GM18867 (cell line): ENCODE measurements around the gene MEAK7.
"Not testable (repeated sequence)": the region's sequence is repeated elsewhere in the genome, so short reads cannot be mapped to it uniquely, and the experiment has no call there.

Source experiments
- ATAC-seq: cut with Tn5 transposase; IDR thresholded peaks from one replicate; pipeline ENCODE4 v1.9.1; 2021; ENCODE audit warnings: mild to moderate bottlenecking, moderate library complexity; ENCODE audit not compliant: unreplicated experiment

MEAK7 gene

DNA sequence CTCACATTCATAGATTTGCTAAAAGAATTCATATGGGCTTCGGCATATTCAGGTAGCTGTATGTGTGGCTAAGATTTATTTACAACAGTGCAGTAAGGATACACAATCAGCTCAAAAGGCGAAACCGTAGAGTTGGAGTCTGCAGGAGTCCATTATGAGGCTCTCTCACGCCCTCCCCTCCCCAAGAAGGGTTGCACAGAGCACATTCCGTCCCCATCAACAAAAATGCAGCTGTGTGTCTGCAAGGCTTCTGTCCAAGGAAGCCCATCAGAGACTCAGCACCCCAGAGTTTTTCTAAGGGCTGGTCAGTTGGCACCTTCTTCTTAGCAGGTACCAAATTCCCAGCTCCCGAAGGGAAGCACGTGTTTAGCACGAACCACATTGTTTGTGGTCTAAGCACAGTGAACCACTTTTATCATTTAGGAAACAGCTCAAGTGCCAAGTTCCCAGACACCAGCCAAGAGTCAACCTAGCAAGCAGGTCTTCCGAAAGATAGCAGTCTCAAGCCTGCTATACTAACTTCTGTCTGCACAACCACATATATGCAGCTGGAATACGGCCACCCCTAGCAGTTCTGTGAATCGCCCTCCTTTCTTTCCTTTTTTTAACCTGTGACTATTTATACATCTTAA, 28.5 kb upstream of the MEAK7 start:
- no peak for ATAC-seq

DNA sequence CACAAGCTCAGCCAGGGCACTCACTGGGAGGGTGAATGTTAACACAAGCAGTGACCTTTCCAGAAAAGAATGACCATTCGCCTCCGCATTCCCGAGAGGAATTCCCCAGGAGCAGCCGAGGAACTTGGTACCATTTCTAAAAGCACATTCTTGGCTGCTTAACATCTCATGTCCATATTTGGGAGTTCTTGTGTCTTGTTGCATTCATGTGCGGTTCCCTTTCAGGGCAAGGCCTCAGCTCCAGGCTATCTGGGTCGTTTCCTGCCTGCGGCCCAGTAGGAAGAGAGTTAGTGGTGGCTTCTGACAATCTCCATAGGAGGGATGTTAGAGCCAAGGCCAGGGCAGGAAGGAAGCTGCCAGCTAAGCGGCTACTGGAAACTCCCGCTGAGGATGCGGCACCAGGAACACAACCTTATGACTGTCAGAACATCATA, 27.8 kb upstream of the MEAK7 start:
- ATAC-seq: no peak

DNA sequence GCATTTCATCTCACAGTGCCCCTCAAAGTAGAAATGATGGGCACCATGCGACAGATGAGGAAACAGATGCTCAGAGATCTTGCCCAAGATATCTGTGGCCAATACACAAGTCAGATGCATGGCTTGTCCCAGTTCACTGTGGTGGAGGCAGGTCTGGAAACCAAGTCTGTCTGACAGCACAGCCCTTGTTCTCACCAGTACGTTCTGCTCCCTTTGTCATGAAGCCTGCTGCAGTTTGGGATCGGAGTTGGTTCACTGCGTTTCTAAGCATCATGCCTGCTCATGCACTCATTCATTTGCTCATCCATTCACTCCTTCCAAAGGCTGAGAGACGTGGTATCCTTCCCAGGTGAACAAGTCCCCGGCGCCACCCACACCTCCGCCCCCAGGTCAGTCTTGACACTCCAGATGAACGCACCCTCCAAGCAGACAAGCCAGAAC, 27.2 kb upstream of the MEAK7 start:
- ATAC-seq: no peak

DNA sequence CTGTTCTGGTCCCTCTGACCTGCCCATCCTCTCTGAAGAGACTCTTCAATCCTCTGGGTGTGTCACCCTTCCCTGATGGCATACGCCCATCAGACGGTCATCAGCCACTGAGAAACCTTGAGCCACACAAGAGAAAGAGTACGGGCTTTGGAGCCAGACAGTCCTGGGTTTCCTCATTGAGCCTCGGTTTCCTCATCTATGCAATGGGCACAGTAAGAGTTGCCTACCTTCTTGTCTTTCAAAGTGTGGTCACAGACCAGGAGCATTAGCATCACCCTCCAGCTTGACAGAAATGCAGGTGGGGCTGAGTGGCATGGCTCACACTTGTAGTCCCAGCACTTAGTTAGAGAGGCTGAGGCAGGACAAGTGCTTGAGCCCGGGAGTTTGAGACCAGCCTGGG, 26.1 kb upstream of the MEAK7 start:
- no peak for ATAC-seq

DNA sequence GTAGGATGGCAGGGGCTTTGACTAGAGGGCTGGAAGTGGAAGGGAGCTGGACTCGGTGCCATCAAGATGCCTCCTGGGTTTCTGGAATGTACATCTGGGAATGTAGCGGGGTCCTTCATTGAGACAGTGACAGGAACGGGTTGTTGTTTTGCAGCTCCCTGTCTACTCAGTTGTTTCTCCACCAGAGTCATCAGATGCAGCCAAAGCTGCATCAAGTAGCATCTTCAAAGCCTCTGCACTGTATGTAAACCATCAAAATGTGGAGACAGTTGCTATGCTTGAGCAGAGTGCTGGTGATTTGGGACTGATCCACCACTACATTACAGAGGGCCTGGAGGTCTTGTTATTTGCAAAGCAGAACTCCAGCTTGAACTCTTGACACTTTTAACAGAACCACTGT, 25.1 kb upstream of the MEAK7 start:
- no peak for ATAC-seq

DNA sequence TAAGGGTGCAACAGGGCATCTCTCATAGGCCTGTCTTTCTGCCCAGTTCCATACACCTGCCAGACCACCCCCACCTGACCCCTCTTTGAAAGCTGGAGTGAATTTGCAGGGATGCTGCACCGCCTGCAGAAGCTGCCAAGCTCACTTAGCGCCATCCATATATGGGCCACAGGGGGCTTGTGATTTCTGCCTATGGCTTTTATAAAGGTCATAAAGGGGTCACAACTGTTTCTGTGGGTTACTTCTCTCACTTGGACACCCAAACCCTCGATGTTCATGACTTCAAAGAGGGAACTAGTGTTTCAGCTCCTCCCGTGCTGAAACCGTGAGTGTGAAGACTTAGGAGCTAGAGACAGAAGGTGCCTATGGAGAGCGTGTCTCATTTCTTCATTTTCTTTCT, 23.9 kb upstream of the MEAK7 start:
- ATAC-seq: no peak

DNA sequence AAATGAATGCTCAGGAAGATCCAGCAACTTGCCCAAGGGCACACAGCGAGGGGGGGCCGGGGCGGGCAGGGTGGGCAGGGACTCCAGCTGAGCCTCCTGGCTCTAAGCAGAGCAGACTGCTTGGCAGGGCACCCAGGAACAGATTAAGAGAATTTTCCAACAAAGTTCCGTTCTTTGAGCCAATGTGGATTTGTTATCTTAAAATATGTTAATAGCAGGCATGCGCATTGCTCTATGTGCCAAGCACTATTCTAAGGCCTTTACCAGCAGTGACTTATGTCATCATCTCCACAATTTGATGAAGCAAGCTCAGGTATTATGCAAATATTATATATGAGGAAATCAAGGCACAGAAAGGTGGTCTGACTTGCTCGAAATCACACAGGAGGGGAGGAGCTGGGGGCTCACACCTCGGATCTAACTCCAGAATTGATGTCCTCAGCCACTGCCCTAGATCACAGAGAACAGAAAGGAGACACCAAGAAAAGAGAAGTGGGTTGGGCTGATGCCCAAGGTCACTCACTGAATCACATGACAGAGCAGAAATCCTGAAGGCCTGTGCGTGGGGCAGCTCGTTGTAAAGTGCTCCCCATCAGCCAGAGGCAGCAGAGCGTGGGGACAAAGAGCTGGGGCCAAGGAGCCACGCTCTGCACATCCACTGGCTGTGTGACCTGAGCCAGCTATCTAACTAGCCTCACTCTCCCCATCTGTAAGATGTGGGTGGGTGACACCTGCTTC, 23.2 kb upstream of the MEAK7 start:
- no peak for ATAC-seq

DNA sequence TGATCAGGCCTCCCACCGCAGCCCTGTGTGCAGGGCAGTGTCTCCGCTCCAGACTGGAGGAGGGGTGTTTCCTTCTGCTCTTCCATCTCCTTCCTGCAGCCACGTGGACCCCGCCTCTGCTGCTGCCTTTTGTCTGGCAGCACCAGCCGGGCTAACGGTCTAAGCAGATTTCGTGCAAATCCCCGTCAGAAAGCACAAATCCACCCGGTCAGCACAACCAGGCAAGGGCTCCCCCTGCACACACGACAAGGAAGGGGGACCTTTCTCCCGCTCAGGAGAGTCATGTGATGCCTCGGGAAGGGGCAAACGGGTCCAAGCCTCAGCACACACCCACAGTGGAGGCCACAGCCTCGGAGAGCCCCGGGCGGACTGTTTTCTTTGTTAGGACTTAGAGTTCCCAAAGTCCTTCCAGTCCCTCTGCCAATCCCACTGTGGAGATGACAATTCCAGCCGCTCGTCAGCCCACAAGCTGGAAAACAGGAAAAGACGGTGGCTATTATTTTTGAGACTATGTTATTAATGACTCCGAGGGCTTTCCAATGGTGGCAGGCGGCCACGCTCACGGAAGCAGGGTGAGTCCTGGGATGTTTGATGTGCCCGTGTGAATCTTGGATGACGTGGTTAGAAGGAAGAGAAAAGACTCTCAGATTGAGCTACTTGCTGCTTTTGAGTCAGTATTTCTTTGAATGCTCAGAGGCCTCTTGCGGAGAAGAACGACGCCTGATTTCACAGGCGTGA, 22.5 kb upstream of the MEAK7 start:
- ATAC-seq: no peak

DNA sequence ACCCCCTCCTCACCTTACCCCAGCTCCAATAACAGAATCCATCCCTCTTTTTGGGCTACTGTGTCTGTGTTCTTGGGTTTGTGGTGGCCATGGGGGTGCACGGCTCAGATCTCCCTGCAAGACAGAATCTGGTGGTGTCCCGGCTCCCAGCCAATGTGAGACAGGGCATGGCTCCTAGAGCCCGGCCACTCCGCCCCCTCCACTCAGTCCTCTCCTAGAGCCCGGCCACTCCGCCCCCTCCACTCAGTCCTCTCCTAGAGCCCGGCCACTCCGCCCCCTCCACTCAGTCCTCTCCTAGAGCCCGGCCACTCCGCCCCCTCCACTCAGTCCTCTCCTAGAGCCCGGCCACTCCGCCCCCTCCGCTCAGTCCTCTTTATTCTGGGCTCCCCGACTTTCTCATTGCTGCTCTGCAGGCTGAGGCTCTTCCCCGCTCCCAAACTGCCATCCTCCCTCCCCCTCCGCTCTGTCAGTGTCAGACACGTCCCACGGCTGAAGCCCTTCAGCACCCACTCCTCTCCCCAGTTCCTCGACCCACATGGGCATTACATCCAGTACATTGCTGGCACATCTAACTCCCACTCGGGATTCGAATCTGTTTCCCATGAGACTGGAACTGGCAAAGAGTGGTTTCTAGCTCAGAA, 20.6 kb upstream of the MEAK7 start:
- not testable (repeated sequence) for ATAC-seq

DNA sequence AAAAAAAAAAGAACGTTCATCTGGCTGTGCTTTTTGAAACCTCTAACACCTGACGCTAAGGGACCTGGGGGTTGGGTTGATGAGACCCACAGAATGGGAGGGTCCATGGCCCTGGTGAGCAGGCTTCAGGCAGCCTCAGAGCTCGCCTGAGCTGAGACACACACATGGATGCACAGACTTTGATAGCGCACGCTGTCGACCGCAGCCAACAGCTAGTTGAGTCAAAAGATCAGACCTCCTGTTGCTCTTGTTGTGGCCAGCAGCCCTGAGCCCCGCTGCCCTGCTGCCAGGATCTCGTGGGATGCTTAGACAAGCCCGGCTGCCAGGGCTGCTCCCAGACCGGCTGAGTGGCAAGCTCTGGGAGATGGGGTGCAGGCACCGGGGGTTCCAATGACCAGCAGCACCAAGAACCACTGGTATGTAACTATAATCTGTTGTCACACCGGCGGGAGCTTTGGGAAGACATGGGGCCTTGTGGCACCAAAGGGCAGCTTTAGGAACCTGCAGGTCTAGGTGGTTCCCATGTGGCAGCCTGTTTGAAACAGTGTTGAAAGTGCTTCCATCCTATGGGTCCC, 20.0 kb upstream of the MEAK7 start:
- ATAC-seq: no peak

DNA sequence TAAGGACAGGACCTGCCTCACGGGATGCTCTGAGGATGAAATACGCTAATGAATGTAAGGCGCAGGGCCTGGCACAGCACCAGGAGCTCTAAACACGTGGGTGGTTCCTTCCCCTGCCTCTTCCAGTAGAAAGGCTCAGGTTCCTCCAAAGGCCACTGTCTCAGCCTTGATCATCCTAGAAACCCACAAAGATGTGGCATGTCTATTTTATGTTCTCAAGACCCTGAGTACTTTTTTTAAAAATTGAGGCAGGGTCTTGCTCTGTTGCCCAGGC, 17.0 kb upstream of the MEAK7 start:
- ATAC-seq: no peak

DNA sequence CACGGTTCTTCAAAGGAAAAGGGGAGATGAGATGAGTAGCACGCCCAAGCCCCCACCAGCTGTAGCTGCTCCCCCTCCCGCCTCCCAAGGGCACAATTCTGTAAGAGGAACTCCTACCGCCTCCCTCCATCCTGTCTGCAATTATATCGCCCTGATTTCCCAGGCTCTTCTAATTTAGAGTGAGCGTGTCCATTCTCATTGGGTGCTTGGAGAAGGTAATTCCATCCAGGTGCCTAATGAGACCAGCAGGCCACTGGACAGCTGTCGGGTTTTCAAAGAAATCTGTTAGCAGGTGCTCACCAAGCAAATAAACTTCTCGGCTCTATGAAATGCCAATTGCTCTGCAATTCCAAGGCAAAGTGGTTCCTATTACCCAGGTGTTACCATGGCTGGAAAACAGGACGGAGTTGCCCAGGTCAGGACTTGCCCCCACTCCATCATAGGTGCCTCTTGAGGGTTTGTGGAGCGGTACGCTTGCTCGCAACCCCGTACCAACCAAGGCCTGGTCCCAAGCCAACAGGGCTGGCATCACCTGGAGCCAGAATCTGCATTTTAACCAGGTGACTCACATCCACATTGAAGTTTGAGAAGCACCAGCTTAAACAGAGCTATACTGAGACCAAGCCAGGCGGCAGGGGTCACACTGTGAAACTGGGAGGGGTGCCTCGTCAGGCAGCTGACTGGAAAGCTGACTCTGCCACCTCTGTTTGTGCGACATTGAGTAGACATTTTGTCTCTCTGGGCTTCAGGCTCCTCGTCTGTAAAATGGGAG, 16.5 kb upstream of the MEAK7 start:
- no peak for ATAC-seq

DNA sequence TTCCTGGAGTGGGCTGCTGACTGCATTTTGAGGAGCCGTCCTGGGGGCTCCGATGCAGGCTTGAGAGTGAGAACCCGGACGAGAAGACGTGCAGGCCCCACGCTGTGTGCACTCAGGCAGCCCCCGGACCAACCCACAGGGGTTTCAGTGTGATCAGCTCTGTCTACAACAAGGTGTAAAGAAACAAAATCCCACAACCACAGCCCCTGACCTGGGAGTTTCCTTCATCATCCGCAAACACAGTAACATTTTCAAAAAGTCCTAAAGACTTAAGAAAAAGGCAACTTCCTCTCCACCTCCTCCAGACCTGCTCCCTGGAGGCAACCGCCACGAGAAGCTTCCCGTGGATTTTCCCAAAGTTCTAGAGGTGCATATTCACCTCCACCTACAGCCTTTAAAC, 15.4 kb upstream of the MEAK7 start:
- ATAC-seq: no peak

DNA sequence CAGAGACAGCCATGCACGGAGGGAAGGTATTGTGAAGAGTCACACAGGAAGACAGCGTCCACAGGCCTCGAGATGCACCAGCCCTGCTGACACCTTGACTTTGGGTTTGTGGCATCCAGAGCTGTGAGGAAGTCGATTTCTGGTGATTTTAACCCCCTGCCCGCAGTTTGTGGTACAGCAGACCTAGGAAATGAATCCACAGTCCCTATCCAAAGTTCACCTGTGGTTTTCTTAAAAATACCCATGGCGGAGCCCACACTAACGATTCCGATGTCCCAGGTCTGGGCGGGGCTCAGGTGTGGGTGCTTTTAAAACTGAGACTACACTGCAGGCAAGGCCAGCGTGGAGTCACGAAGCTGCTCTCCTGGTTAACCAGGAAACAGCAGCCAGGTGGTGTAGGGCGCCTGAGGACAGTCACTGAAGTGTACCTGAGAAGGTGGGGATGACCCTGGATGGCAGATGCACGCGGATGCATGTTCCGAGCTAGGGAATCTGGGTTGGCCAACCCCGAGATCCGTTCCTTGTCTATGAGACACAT, 14.4 kb upstream of the MEAK7 start:
- no peak for ATAC-seq

DNA sequence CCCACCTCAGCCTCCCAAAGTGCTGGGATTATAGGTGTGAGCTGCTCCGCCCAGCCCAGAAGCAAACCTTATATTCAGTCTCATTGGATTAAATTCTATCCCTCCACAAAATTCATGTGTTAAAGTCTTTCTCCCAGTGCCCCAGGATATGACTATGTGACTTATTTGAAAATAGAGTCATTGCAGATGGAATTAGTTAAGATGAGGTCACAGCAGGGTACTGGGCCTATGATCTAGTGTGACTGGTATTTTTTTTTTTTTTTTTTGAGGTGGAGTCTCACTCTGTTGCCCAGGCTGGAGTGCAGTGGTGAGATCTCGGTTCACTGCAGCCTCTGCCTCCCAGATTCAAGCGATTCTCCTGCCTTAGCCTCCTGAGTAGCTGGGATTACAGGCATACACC, 13.8 kb upstream of the MEAK7 start:
- not testable (repeated sequence) for ATAC-seq

DNA sequence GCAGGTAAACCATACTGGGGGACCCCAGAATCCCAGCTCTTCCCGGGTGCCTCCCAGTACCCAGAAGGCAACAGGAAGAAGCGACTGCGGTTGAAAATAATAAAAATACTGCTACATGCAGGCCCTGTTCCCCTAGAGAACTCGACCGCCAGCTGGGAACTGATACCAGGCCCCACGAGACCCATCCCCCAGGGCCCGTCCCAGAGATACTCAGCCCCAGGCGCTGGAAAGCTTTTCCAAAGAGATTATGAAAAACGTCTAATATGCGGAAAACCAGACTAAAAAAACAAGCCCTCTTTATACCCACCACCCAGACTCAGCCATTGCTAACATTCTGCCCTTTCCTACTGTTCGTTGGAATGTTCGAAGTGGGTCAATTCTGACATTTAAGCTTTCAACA, 12.9 kb upstream of the MEAK7 start:
- no peak for ATAC-seq

DNA sequence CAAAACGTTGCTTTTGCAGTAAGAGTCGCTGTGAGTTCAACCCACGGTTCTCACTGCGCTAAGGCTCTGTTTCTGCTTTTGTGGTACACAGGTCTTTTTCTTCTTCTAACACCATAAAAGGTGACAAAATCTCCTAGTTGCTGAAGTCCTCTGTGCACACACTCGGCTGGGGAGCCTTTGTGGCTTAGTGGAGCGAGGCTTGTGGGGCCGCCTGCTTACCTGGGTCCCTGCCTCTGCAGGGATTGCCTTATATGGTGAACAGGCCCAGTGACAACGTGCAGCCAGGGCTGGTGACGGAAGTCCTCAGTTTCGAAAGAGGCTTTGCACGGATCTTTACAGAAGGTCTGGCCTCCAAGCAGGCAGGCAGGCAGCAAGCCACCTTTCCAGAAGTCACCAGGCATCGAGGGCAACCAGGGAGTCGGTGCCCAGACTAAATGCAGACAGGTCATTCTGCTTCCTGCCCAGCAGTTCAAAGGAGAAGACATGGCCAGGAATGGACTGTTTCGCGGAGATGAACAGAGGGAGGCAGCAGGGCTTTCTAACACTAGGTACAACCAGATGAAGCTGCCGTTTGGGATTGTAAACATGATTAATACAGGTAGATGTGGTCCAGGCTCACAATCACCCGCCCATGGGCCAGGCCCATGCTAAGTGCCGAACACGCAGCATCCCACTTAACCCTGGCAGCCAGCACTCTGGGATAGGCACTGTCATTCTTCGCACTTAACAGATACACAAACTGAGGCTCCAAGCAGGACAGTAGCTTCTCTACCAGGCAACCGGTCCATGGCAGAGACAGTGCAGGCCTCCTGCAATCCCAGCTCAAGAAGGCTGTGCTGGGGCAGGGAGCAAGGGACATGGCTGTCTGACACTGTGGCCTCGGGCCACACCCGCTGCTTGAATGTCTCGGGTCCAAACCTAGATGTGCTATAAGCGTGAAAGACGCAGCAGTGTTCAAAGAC, 10.7 kb upstream of the MEAK7 start:
- peak; percentile 91 for ATAC-seq

DNA sequence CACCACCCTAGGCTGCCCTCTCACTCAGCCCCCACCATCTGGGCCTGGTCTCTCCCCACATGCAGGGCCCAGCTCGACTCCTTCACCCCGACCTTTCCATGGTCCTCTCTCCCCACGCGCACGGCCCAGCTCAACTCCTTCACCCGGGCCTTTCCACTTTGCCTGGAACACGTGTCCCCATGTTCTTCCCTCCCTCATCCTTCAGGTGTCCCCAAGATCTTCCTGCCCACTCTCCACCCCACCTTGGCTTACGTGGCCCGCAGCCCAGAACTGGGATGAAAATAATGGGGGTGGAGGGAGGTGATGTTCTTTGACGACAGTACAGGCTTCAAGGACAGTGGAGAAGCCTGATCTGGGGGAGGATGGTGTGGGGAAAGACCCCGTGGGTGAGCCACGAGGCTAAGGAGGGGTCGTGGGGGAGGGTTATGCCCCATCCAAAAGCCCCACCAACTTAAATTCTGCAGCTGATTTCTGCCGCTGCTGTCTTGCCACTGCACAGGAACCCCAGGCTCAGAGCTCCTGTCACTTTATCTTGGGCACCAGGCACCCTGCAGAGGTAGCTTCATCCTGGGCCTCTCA, 9.9 kb upstream of the MEAK7 start:
- no peak for ATAC-seq

DNA sequence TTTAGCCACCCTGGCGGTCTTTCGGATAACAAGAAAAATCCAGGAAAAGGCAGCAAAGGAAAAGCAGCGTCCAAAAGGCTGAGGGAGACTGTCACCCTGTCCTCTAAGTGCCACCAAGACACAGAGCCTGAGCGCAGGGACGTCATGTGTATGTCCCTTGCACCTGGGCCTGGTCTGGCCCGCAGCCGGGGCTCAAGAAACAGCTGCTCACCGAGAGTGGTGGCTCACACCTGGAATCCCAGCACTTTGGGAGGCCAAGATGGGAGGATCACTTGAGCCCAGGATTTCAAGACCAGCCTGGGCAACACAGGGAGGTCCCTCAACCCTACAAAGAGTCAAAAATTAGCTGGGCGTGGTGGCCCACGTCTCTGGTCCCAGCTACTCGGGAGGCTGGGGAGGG, 9.2 kb upstream of the MEAK7 start:
- ATAC-seq: no peak
